ENCODE measurements around the gene SPOCK3. TPM values are rescaled to one million over a fixed set of nuclear protein-coding genes. Genes with fewer than 3 reads are reported as not detected.

SPOCK3 gene
- total and polyA plus RNA-seq, 2 experiments from 2014 or later = 1.6 to 4.1 TPM

GRCh38 chr4:166724369-166724768, 509.9 kb downstream of the SPOCK3 start (continued):
- no peak for TF ChIP-seq EZH2 (IDR thresholded peaks at IDR 0.05; ENCODE audit: low read depth, unreplicated experiment)
- TF ChIP-seq CTCF (conservative IDR thresholded peaks at IDR 0.05; ENCODE audit: low read depth in 2 of 2) = no peak

- TF ChIP-seq EZH2 (IDR thresholded peaks at IDR 0.05; ENCODE audit: low read depth, unreplicated experiment) = no peak
- TF ChIP-seq STAT1 (IDR thresholded peaks at IDR 0.05; ENCODE audit: unreplicated experiment) = no peak
- TF ChIP-seq, protein P1, sequence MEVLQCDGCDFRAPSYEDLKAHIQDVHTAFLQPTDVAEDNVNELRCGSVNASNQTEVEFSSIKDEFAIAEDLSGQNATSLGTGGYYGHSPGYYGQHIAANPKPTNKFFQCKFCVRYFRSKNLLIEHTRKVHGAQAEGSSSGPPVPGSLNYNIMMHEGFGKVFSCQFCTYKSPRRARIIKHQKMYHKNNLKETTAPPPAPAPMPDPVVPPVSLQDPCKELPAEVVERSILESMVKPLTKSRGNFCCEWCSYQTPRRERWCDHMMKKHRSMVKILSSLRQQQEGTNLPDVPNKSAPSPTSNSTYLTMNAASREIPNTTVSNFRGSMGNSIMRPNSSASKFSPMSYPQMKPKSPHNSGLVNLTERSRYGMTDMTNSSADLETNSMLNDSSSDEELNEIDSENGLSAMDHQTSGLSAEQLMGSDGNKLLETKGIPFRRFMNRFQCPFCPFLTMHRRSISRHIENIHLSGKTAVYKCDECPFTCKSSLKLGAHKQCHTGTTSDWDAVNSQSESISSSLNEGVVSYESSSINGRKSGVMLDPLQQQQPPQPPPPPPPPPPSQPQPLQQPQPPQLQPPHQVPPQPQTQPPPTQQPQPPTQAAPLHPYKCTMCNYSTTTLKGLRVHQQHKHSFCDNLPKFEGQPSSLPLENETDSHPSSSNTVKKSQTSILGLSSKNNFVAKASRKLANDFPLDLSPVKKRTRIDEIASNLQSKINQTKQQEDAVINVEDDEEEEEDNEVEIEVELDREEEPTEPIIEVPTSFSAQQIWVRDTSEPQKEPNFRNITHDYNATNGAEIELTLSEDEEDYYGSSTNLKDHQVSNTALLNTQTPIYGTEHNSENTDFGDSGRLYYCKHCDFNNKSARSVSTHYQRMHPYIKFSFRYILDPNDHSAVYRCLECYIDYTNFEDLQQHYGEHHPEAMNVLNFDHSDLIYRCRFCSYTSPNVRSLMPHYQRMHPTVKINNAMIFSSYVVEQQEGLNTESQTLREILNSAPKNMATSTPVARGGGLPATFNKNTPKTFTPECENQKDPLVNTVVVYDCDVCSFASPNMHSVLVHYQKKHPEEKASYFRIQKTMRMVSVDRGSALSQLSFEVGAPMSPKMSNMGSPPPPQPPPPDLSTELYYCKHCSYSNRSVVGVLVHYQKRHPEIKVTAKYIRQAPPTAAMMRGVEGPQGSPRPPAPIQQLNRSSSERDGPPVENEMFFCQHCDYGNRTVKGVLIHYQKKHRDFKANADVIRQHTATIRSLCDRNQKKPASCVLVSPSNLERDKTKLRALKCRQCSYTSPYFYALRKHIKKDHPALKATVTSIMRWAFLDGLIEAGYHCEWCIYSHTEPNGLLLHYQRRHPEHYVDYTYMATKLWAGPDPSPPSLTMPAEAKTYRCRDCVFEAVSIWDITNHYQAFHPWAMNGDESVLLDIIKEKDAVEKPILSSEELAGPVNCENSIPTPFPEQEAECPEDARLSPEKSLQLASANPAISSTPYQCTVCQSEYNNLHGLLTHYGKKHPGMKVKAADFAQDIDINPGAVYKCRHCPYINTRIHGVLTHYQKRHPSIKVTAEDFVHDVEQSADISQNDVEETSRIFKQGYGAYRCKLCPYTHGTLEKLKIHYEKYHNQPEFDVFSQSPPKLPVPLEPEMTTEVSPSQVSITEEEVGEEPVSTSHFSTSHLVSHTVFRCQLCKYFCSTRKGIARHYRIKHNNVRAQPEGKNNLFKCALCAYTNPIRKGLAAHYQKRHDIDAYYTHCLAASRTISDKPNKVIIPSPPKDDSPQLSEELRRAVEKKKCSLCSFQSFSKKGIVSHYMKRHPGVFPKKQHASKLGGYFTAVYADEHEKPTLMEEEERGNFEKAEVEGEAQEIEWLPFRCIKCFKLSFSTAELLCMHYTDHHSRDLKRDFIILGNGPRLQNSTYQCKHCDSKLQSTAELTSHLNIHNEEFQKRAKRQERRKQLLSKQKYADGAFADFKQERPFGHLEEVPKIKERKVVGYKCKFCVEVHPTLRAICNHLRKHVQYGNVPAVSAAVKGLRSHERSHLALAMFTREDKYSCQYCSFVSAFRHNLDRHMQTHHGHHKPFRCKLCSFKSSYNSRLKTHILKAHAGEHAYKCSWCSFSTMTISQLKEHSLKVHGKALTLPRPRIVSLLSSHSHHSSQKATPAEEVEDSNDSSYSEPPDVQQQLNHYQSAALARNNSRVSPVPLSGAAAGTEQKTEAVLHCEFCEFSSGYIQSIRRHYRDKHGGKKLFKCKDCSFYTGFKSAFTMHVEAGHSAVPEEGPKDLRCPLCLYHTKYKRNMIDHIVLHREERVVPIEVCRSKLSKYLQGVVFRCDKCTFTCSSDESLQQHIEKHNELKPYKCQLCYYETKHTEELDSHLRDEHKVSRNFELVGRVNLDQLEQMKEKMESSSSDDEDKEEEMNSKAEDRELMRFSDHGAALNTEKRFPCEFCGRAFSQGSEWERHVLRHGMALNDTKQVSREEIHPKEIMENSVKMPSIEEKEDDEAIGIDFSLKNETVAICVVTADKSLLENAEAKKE (CRISPR knock-in tag; IDR thresholded peaks at IDR 0.05) = no peak
- TF ChIP-seq ZNF331 (CRISPR knock-in tag; IDR thresholded peaks at IDR 0.05; ENCODE audit: low read depth) = no peak
- TF ChIP-seq NANOG (IDR thresholded peaks at IDR 0.05; ENCODE audit: borderline replicate concordance) = no peak
- TF ChIP-seq, protein P2, sequence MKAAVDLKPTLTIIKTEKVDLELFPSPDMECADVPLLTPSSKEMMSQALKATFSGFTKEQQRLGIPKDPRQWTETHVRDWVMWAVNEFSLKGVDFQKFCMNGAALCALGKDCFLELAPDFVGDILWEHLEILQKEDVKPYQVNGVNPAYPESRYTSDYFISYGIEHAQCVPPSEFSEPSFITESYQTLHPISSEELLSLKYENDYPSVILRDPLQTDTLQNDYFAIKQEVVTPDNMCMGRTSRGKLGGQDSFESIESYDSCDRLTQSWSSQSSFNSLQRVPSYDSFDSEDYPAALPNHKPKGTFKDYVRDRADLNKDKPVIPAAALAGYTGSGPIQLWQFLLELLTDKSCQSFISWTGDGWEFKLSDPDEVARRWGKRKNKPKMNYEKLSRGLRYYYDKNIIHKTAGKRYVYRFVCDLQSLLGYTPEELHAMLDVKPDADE (IDR thresholded peaks at IDR 0.05) = no peak
- TF ChIP-seq ZNF114 (CRISPR knock-in tag; IDR thresholded peaks at IDR 0.05) = no peak
- no peak for TF ChIP-seq JUNB (IDR thresholded peaks at IDR 0.05; ENCODE audit: unreplicated experiment)
- no peak for TF ChIP-seq CREB1 (CRISPR knock-in tag; IDR thresholded peaks at IDR 0.05; ENCODE audit: low read depth)
- no peak for TF ChIP-seq EZH2phosphoT487 (IDR thresholded peaks at IDR 0.05; ENCODE audit: unreplicated experiment)
- Histone ChIP-seq H3K4me1 (ENCODE audit: insufficient read depth) (peaks cover 14% of the 10 kb centered on the region; the same call in 1 of the 2 replicates), H4K20me1 (replicated peaks; ENCODE audit: insufficient read depth) (no peaks in the 10 kb centered on the region), H3K9me2 (ENCODE audit: insufficient read depth) (no peaks in the 10 kb centered on the region), H3F3A (replicated peaks; ENCODE audit: low read depth) (no peaks in the 10 kb centered on the region), H3K79me2 (replicated peaks; ENCODE audit: insufficient read depth) (no peaks in the 10 kb centered on the region; the same call in none of the 2 replicates), H3K4me2 (no peak overlapping the region), H3K27me3 (ENCODE audit: insufficient read depth) (no peaks in the 10 kb centered on the region), H2AFZ (no peak overlapping the region), H3K27ac (ENCODE audit: low read depth) (no peak overlapping the region), H3K4me3 (no peak overlapping the region), H3K36me3 (ENCODE audit: insufficient read depth) (0 out of 2 replicates have a peak, but pooled peaks cover 9% of the 10 kb centered on the region)
- H3K27ac Mint-ChIP-seq = no peak overlapping the region
- H3K9me3 Mint-ChIP-seq = peaks cover 24% of the 10 kb centered on the region
- no peak for DNase-seq (ENCODE audit: low spot score)
- no peaks in the 10 kb centered on the region for H3K27me3 Mint-ChIP-seq (ENCODE audit: insufficient read depth, low read depth, poor library complexity)
- peaks cover 44% of the 10 kb centered on the region for H3K36me3 Mint-ChIP-seq (ENCODE audit: low read depth)
- H3K4me3 Mint-ChIP-seq = no peak overlapping the region
- ATAC-seq = no peak
- H3K4me1 Mint-ChIP-seq = peaks cover 16% of the 10 kb centered on the region
Observed at GRCh38 chr4:166723532-166724140, 510.7 kb downstream of the SPOCK3 start.

All from GM23338 (cell line).